Activated CD8-positive, alpha-beta memory T cell treated with anti-CD3 and anti-CD28 coated beads, Interleukin-2, amount 50 U/mL, for 4 hours (primary cell): ENCODE data around the gene FNIP2.

Experiments used
- DNase-seq: peaks from one replicate; pipeline ENCODE4 v3.0.0-alpha.2; 2020

FNIP2 gene

GRCh38 chr4:158845311-158846041, 76.7 kb downstream of the FNIP2 start:
- no peak for DNase-seq

- DNase-seq, result no peak
These were observed 78.7 kb downstream of the FNIP2 start for GRCh38 chr4:158847535-158847934.

- DNase-seq, result no peak
These were observed 80.9 kb downstream of the FNIP2 start for GRCh38 chr4:158849681-158850080.

GRCh38 chr4:158850371-158850770, 81.5 kb downstream of the FNIP2 start:
- no peak for DNase-seq

GRCh38 chr4:158850800-158851644, 82.2 kb downstream of the FNIP2 start:
- no peak for DNase-seq

GRCh38 chr4:158854236-158854635, 85.4 kb downstream of the FNIP2 start:
- DNase-seq, result no peak

- DNase-seq, result no peak
These were observed 88.0 kb downstream of the FNIP2 start for GRCh38 chr4:158856852-158857251.

GRCh38 chr4:158857951-158858350, 89.1 kb downstream of the FNIP2 start:
- no peak for DNase-seq

- no peak for DNase-seq
These were observed 89.8 kb downstream of the FNIP2 start for GRCh38 chr4:158858410-158859199.

GRCh38 chr4:158859661-158860060, 90.8 kb downstream of the FNIP2 start:
- DNase-seq, result no peak

- DNase-seq, result no peak
These were observed 92.0 kb downstream of the FNIP2 start for GRCh38 chr4:158860856-158861255.

- no peak for DNase-seq
These were observed 92.5 kb downstream of the FNIP2 start for GRCh38 chr4:158861281-158861680.

- no peak for DNase-seq
These were observed 92.9 kb downstream of the FNIP2 start for GRCh38 chr4:158861766-158862165.

GRCh38 chr4:158863296-158863695, 94.5 kb downstream of the FNIP2 start:
- no peak for DNase-seq

- no peak for DNase-seq
These were observed 96.8 kb downstream of the FNIP2 start for GRCh38 chr4:158865520-158866177.

- DNase-seq, result no peak
These were observed 100.2 kb downstream of the FNIP2 start for GRCh38 chr4:158869001-158869400.

- DNase-seq, result no peak
These were observed 100.9 kb downstream of the FNIP2 start for GRCh38 chr4:158869761-158870160.

GRCh38 chr4:158870282-158870625, 101.4 kb downstream of the FNIP2 start:
- no peak for DNase-seq

- DNase-seq, result no peak
These were observed 102.0 kb downstream of the FNIP2 start for GRCh38 chr4:158870626-158871334.

GRCh38 chr4:158871335-158871724, 102.5 kb downstream of the FNIP2 start:
- DNase-seq, result no peak

- no peak for DNase-seq
These were observed 105.1 kb downstream of the FNIP2 start for GRCh38 chr4:158873795-158874401.

GRCh38 chr4:158875026-158875425, 106.2 kb downstream of the FNIP2 start:
- no peak for DNase-seq
